CD8-positive, alpha-beta memory T cell (primary cell): ENCODE data around the gene TBC1D9B. TPM values are rescaled to one million over a fixed set of nuclear protein-coding genes. Genes with fewer than 3 reads are reported as not detected.

ENCODE experiments used
- CTCF ChIA-PET: fragments of 350-600 bp; sonication (Branson Sonifier 250); formaldehyde crosslinking; loops from one replicate; lab custom pipeline; 2021; ENCODE audit warnings: antibody characterized with exemption; lab: Charles Lee
- POLR2A ChIA-PET: fragments of 350-600 bp; sonication (Branson Sonifier 250); formaldehyde crosslinking; loops from one replicate; lab custom pipeline; 2021; ENCODE audit warnings: antibody characterized with exemption; lab: Charles Lee
- DNase-seq, 5 donors: peaks; one replicate each; pipeline versions ENCODE4 v3.0.0 to v3.0.0-alpha.2; 2020 to 2022; ENCODE audit warnings: mixed read lengths in 1 of 5
- H3K27ac ChIP-seq: one replicate; pipeline ENCODE4 v1.7.0; 2013; ENCODE audit warnings: low read depth, mild to moderate bottlenecking, low read length, moderate library complexity
- H3K27me3 ChIP-seq: 2 replicates; pipeline ENCODE4 v1.7.0; 2013; ENCODE audit warnings: low read length, mild to moderate bottlenecking; ENCODE audit not compliant: insufficient read depth, poor library complexity, severe bottlenecking
- H3K36me3 ChIP-seq: 2 replicates; pipeline ENCODE4 v1.7.0; 2013; ENCODE audit warnings: mild to moderate bottlenecking, low read length, moderate library complexity; ENCODE audit not compliant: insufficient read depth
- H3K4me1 ChIP-seq: 2 replicates; pipeline ENCODE4 v1.7.0; 2013; ENCODE audit warnings: mild to moderate bottlenecking, low read length, moderate library complexity; ENCODE audit not compliant: insufficient read depth
- H3K4me3 ChIP-seq: 2 replicates; pipeline ENCODE4 v1.7.0; 2013; ENCODE audit warnings: mild to moderate bottlenecking, low read length
- H3K9me3 ChIP-seq: 2 replicates; pipeline ENCODE4 v1.7.0; 2013; ENCODE audit warnings: mild to moderate bottlenecking, low read length
- H3K27ac Mint-ChIP-seq, 8 donors: one replicate each; pipeline ENCODE4 v1.8.0; 2020 to 2021; ENCODE audit warnings: mixed read lengths in 8 of 8, mild to moderate bottlenecking in 6 of 8, inconsistent platforms in 3 of 8, moderate library complexity in 3 of 8
- H3K27me3 Mint-ChIP-seq, 2 donors: one replicate each; pipeline ENCODE4 v1.8.0; 2020 to 2021; ENCODE audit warnings: mixed read lengths in 2 of 2, mild to moderate bottlenecking in 1 of 2, moderate library complexity in 1 of 2
- H3K36me3 Mint-ChIP-seq, 3 donors: one replicate each; pipeline ENCODE4 v1.8.0; 2020 to 2021; ENCODE audit warnings: mixed read lengths in 3 of 3, inconsistent platforms in 1 of 3, mild to moderate bottlenecking in 1 of 3
- H3K4me1 Mint-ChIP-seq, 3 donors: one replicate each; pipeline ENCODE4 v1.8.0; 2020 to 2021; ENCODE audit warnings: mixed read lengths in 3 of 3, inconsistent platforms in 1 of 3, mild to moderate bottlenecking in 1 of 3
- H3K4me3 Mint-ChIP-seq, 7 donors: one replicate each; pipeline ENCODE4 v1.8.0; 2020 to 2021; ENCODE audit warnings: mixed read lengths in 7 of 7, mild to moderate bottlenecking in 6 of 7, moderate library complexity in 4 of 7, inconsistent platforms in 2 of 7
- H3K9me3 Mint-ChIP-seq, 5 donors: one replicate each; pipeline ENCODE4 v1.8.0; 2020 to 2022; ENCODE audit warnings: mixed read lengths in 5 of 5, mild to moderate bottlenecking in 3 of 5, moderate library complexity in 2 of 5, inconsistent platforms in 1 of 5
- polyA plus RNA-seq: library from polyadenylated mRNA; unstranded; fragments of 300-500 nt; fragmentation: Illumina TruSeq; gene quantifications from one replicate; pipeline ENCODE4 v1.2.3, GENCODE V29; 2021
- total RNA-seq, 2 experiments: library from RNA; stranded (reverse); gene quantifications; one replicate each; pipeline ENCODE4 v1.2.3, GENCODE V29; 2021

Gene TBC1D9B
- total and polyA plus RNA-seq, 3 experiments from 2014 or later: 43.9 to 74.8 (median 73.7) TPM

- CTCF ChIA-PET: no interaction called here
- Histone ChIP-seq H3K36me3 (peaks cover 3% of the 10 kb centered on the region), H3K27me3 (no peaks in the 10 kb centered on the region), H3K4me3 (no peak overlapping the region), H3K9me3 (no peaks in the 10 kb centered on the region), H3K4me1 (no peaks in the 10 kb centered on the region), H3K27ac (no peak overlapping the region)
- Mint-ChIP-seq H3K27ac (peak overlapping the region in 1 of 8 donors; percentile 74), H3K4me1 (no peaks in the 10 kb centered on the region), H3K36me3 (peaks cover 4 to 69% (median 5%) of the 10 kb centered on the region in 3 donors), H3K27me3 (no peaks in the 10 kb centered on the region), H3K4me3 (no peak overlapping the region), H3K9me3 (no peaks in the 10 kb centered on the region)
- no peak for DNase-seq
- POLR2A ChIA-PET: no interaction called here
These were observed 37.9 kb downstream of the TBC1D9B start for GRCh38 chr5:179869641-179870402.

GRCh38 chr5:179869101-179869500, 38.6 kb downstream of the TBC1D9B start:
- H3K36me3 ChIP-seq: peaks cover 3% of the 10 kb centered on the region

GRCh38 chr5:179868541-179868940, 39.2 kb downstream of the TBC1D9B start:
- CTCF ChIA-PET: interaction anchor here (2.0 kb wide), 1 partner anchor 102 kb away, joined by 4 read pairs; no protein-coding TSS in a partner anchor

More at GRCh38 chr5:179869101-179869500, 38.6 kb downstream of the TBC1D9B start:
- H3K9me3 Mint-ChIP-seq: no peaks in the 10 kb centered on the region
- H3K4me3 ChIP-seq: no peak overlapping the region
- H3K4me3 Mint-ChIP-seq: no peak overlapping the region
- H3K9me3 ChIP-seq: no peaks in the 10 kb centered on the region
- H3K27ac ChIP-seq: no peak overlapping the region
- no peaks in the 10 kb centered on the region for H3K4me1 Mint-ChIP-seq
- no peaks in the 10 kb centered on the region for H3K4me1 ChIP-seq
- peak overlapping the region in 1 of 8 donors; percentile 15 for H3K27ac Mint-ChIP-seq
- ChIA-PET POLR2A (no interaction called here), CTCF (interaction anchor here (2.0 kb wide), 1 partner anchor 103 kb away, joined by 4 read pairs; no protein-coding TSS in a partner anchor)
- DNase-seq: no peak
- H3K27me3 ChIP-seq: no peaks in the 10 kb centered on the region
- no peaks in the 10 kb centered on the region for H3K27me3 Mint-ChIP-seq
- H3K36me3 Mint-ChIP-seq: peaks cover 4 to 67% (median 5%) of the 10 kb centered on the region in 3 donors

GRCh38 chr5:179867476-179867875, 40.2 kb downstream of the TBC1D9B start:
- Mint-ChIP-seq H3K36me3 (peaks cover 4 to 68% (median 7%) of the 10 kb centered on the region in 3 donors), H3K4me3 (no peak overlapping the region), H3K9me3 (no peaks in the 10 kb centered on the region), H3K27ac (peak overlapping the region in 2 of 8 donors; percentile 23 to 93), H3K4me1 (no peaks in the 10 kb centered on the region), H3K27me3 (no peaks in the 10 kb centered on the region)
- ChIA-PET CTCF (interaction anchor here (2.0 kb wide), 1 partner anchor 101 kb away, joined by 4 read pairs; no protein-coding TSS in a partner anchor), POLR2A (no interaction called here)
- H3K4me3 ChIP-seq: no peak overlapping the region
- H3K27me3 ChIP-seq: no peaks in the 10 kb centered on the region
- DNase-seq: no peak
- no peak overlapping the region for H3K27ac ChIP-seq
- no peaks in the 10 kb centered on the region for H3K4me1 ChIP-seq
- H3K36me3 ChIP-seq: peaks cover 3% of the 10 kb centered on the region
- H3K9me3 ChIP-seq: no peaks in the 10 kb centered on the region

More at GRCh38 chr5:179868541-179868940, 39.2 kb downstream of the TBC1D9B start:
- no peaks in the 10 kb centered on the region for H3K9me3 ChIP-seq
- POLR2A ChIA-PET: no interaction called here
- no peaks in the 10 kb centered on the region for H3K27me3 ChIP-seq
- H3K36me3 ChIP-seq: peaks cover 3% of the 10 kb centered on the region
- no peak for DNase-seq
- H3K4me1 ChIP-seq: no peaks in the 10 kb centered on the region
- peak overlapping the region in 3 of 8 donors; percentile 17 to 69 (median 23) for H3K27ac Mint-ChIP-seq
- no peak overlapping the region for H3K4me3 Mint-ChIP-seq
- H3K36me3 Mint-ChIP-seq: peaks cover 4 to 67% (median 7%) of the 10 kb centered on the region in 3 donors
- H3K27me3 Mint-ChIP-seq: no peaks in the 10 kb centered on the region
- no peak overlapping the region for H3K4me3 ChIP-seq
- no peaks in the 10 kb centered on the region for H3K4me1 Mint-ChIP-seq
- no peak overlapping the region for H3K27ac ChIP-seq
- H3K9me3 Mint-ChIP-seq: no peaks in the 10 kb centered on the region

- Histone ChIP-seq H3K36me3 (no peaks in the 10 kb centered on the region), H3K9me3 (no peaks in the 10 kb centered on the region), H3K27ac (no peak overlapping the region), H3K27me3 (no peaks in the 10 kb centered on the region), H3K4me3 (no peak overlapping the region), H3K4me1 (no peaks in the 10 kb centered on the region)
- POLR2A ChIA-PET: no interaction called here
- no peaks in the 10 kb centered on the region for H3K9me3 Mint-ChIP-seq
- CTCF ChIA-PET: no interaction called here
- H3K27ac Mint-ChIP-seq: peak overlapping the region in 3 of 8 donors; percentile 23 to 93 (median 81)
- H3K4me1 Mint-ChIP-seq: no peaks in the 10 kb centered on the region
- peaks cover 4 to 66% (median 7%) of the 10 kb centered on the region in 3 donors for H3K36me3 Mint-ChIP-seq
- H3K27me3 Mint-ChIP-seq: no peaks in the 10 kb centered on the region
- no peak for DNase-seq
- H3K4me3 Mint-ChIP-seq: no peak overlapping the region
These were observed 40.6 kb downstream of the TBC1D9B start for GRCh38 chr5:179867079-179867465.

- POLR2A ChIA-PET: no interaction called here
These were observed 41.2 kb downstream of the TBC1D9B start for GRCh38 chr5:179866241-179867078.

GRCh38 chr5:179865491-179866240, 42.0 kb downstream of the TBC1D9B start:
- H3K27ac ChIP-seq: no peak overlapping the region
- no peaks in the 10 kb centered on the region for H3K9me3 ChIP-seq
- H3K36me3 ChIP-seq: no peaks in the 10 kb centered on the region
- H3K4me1 ChIP-seq: no peaks in the 10 kb centered on the region
- POLR2A ChIA-PET: no interaction called here
- DNase-seq: no peak
- Mint-ChIP-seq H3K4me3 (no peak overlapping the region), H3K27ac (peak overlapping the region in 2 of 8 donors; percentile 54 to 74), H3K9me3 (no peaks in the 10 kb centered on the region), H3K36me3 (peaks cover 0 to 58% (median 4%) of the 10 kb centered on the region in 3 donors), H3K4me1 (no peaks in the 10 kb centered on the region), H3K27me3 (no peaks in the 10 kb centered on the region)
- H3K27me3 ChIP-seq: no peaks in the 10 kb centered on the region
- H3K4me3 ChIP-seq: no peak overlapping the region
- CTCF ChIA-PET: interaction anchor here (1.3 kb wide), 1 partner anchor 18 kb away, joined by 4 read pairs; no protein-coding TSS in a partner anchor

More at GRCh38 chr5:179866241-179867078, 41.2 kb downstream of the TBC1D9B start:
- Histone ChIP-seq H3K9me3 (no peaks in the 10 kb centered on the region), H3K36me3 (no peaks in the 10 kb centered on the region), H3K4me1 (no peaks in the 10 kb centered on the region), H3K27ac (no peak overlapping the region), H3K27me3 (no peaks in the 10 kb centered on the region), H3K4me3 (no peak overlapping the region)
- CTCF ChIA-PET: interaction anchor here (1.3 kb wide), 1 partner anchor 19 kb away, joined by 4 read pairs; no protein-coding TSS in a partner anchor
- DNase-seq: no peak
- no peaks in the 10 kb centered on the region for H3K27me3 Mint-ChIP-seq
- H3K36me3 Mint-ChIP-seq: peaks cover 4 to 66% (median 7%) of the 10 kb centered on the region in 3 donors
- H3K4me1 Mint-ChIP-seq: no peaks in the 10 kb centered on the region
- no peak overlapping the region for H3K4me3 Mint-ChIP-seq
- H3K9me3 Mint-ChIP-seq: no peaks in the 10 kb centered on the region
- peak overlapping the region in 4 of 8 donors; percentile 36 to 78 (median 58) for H3K27ac Mint-ChIP-seq
